GM12865 (cell line): ENCODE data around the gene HTRA2.
"Not testable (repeated sequence)": the region's sequence is repeated elsewhere in the genome, so short reads cannot be mapped to it uniquely, and the experiment has no call there.

ENCODE experiments used
- DNase-seq: peaks from one replicate; pipeline ENCODE4 v3.0.0; 2010; ENCODE audit warnings: low read depth
- H3K4me3 ChIP-seq: 2 replicates; pipeline ENCODE4 v1.5.1; 2011; ENCODE audit warnings: mild to moderate bottlenecking, low read depth, low read length, control low read depth
- TF ChIP-seq, protein P1 (sequence below): IDR thresholded peaks from 2 replicates; pipeline ENCODE4 v1.5.1; 2011; ENCODE audit warnings: low read length, control low read depth, low read depth, inconsistent platforms; ENCODE audit not compliant: insufficient read depth; ENCODE audit errors: missing control alignments

The HTRA2 gene

DNA sequence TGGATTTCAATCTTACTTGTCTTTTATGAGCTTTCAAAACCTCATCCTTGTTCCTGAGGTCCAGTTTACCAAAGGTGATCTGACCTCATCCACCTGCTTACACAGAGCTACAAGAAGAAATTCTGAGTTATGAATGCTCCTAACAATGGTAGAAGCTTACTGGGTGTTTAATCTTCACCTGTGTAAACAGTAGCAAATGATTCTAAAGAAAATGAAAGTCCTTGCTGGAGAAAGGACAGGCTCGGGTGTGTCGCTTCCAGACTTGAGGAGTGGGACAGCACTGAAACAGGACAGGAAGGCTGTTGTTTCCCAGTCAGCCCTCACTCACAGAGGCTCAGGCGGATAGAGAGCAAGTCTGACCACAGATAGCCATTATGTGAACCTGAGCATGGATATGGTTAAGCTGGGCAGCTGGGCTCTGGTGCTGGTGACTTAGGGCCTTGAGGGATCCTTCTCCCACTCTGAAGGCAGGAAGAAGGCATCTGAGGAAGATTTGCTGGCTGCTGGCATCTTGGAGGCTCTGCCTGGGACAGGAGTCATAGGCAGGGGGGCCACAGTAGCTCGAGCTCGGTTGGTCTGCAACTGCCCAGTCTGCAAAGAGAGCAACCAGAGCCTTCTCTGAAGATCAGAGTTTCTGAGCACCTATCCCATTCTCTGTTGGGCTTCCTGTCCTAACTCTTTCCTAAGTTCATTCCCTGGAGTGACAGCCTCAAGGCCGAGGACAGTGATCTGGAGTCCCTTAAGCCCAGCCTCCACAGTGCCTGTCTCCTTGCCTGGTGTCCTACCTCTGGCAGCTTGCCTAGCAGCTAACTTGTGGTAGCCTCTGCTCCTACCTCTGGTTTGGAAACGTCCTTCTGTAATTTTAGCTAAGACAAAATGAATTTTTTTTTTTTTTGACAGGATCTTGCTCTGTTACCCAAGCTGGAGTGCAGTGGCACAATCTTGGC, 28.8 kb downstream of the HTRA2 start:
- no peak overlapping the region for H3K4me3 ChIP-seq
- TF ChIP-seq, protein P1, sequence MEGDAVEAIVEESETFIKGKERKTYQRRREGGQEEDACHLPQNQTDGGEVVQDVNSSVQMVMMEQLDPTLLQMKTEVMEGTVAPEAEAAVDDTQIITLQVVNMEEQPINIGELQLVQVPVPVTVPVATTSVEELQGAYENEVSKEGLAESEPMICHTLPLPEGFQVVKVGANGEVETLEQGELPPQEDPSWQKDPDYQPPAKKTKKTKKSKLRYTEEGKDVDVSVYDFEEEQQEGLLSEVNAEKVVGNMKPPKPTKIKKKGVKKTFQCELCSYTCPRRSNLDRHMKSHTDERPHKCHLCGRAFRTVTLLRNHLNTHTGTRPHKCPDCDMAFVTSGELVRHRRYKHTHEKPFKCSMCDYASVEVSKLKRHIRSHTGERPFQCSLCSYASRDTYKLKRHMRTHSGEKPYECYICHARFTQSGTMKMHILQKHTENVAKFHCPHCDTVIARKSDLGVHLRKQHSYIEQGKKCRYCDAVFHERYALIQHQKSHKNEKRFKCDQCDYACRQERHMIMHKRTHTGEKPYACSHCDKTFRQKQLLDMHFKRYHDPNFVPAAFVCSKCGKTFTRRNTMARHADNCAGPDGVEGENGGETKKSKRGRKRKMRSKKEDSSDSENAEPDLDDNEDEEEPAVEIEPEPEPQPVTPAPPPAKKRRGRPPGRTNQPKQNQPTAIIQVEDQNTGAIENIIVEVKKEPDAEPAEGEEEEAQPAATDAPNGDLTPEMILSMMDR, result no peak
- DNase-seq, result no peak

GRCh38 chr2:74559912-74560311, 30.2 kb downstream of the HTRA2 start:
- no peak for DNase-seq
- TF ChIP-seq, protein P1, result no peak
- no peak overlapping the region for H3K4me3 ChIP-seq

GRCh38 chr2:74560591-74560990, 30.9 kb downstream of the HTRA2 start:
- no peak for DNase-seq
- H3K4me3 ChIP-seq, result no peak overlapping the region
- TF ChIP-seq, protein P1, result no peak

DNA sequence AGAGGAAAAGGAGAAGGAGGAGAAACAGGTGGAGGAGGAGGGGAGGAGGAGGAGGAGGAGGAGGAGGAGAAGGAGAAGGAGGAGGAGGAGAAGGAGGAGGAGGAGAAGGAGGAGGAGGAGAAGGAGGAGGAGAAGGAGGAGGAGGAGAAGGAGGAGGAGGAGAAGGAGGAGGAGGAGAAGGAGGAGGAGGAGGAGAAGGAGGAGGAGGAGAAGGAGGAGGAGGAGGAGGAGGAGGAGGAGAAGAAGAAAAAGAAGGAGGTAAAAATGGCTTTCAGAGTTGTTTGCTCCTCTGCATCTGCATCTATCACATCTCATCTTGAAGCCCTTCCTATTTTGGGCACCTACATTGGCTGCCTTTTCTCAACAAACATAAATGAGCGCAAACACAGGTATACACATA, 31.3 kb downstream of the HTRA2 start:
- not testable (repeated sequence) for H3K4me3 ChIP-seq, DNase-seq

GRCh38 chr2:74562126-74562775, 32.5 kb downstream of the HTRA2 start:
- DNase-seq, result no peak
- TF ChIP-seq, protein P1, result no peak

DNA sequence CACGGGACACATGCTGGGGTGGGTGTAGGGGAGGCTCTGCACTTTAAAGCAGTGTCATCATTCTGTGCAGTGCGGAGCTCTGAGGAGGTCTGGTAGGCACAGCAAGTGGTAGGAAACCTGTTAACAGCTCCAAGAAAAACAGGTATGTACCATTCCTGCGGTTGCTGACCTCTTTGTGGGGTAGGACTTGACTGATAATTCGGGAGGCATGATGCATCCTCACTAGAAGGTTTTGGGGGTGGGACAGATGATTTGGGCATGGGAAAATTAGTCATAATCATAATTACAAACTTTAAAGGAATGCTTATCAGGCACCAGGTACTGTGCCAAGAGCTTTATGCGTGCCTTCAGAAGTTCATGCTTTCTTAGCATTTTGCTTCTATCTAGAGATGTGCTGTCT, 34.5 kb downstream of the HTRA2 start:
- no peak overlapping the region for H3K4me3 ChIP-seq
- TF ChIP-seq, protein P1, result no peak
- no peak for DNase-seq

More at GRCh38 chr2:74562126-74562775, 32.5 kb downstream of the HTRA2 start:
- no peak overlapping the region for H3K4me3 ChIP-seq

- no peak for DNase-seq
- H3K4me3 ChIP-seq, result no peak overlapping the region
- TF ChIP-seq, protein P1, result no peak
Measured at GRCh38 chr2:74566076-74566753, 36.5 kb downstream of the HTRA2 start.
